Measurements from ENCODE around the gene ANKFY1. TPM values are rescaled to one million over a fixed set of nuclear protein-coding genes. Genes with fewer than 3 reads are reported as not detected.

Gene ANKFY1
- total RNA-seq, 2 experiments from 2014 or later, result 39.8 to 40.7 TPM

DNA sequence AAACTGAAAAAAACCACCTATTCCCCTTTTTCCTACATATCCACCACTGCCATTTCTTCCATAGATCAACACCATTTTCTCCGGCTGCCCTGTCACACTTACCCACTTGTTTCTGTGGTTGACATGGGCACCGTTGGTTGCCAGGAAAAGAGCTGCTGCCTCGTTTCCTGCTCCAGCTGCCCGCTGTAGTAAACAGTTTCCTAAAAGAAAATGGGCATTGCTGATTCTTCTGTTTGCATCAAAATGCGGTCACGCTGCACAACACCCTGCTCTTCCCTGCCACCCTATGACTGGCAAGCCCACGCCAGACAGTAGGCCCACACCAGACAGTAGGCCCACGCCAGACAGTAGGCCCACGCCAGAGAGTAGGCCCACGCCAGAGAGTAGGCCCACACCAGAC, 74.5 kb downstream of the ANKFY1 start:
- Mint-ChIP-seq H3K9me3 (ENCODE audit: low read depth) (no peaks in the 10 kb centered on the region), H3K4me3 (no peak overlapping the region), H3K27ac (peak overlapping the region; percentile 76), H3K27me3 (no peaks in the 10 kb centered on the region), H3K4me1 (peaks cover 8% of the 10 kb centered on the region), H3K36me3 (ENCODE audit: low read depth) (peaks cover 31% of the 10 kb centered on the region)
- ATAC-seq (no peak), DNase-seq (no peak)
- ChIA-PET POLR2A (interaction anchor here (0.7 kb wide), 1 partner anchor 56 kb away, joined by 11 read pairs; no protein-coding TSS in a partner anchor), CTCF (interaction anchor here (0.7 kb wide), 1 partner anchor 10 kb away, joined by 3 read pairs; no protein-coding TSS in a partner anchor)
- intact Hi-C loops (cut with DNase I, micrococcal nuclease), result no loop called here

DNA sequence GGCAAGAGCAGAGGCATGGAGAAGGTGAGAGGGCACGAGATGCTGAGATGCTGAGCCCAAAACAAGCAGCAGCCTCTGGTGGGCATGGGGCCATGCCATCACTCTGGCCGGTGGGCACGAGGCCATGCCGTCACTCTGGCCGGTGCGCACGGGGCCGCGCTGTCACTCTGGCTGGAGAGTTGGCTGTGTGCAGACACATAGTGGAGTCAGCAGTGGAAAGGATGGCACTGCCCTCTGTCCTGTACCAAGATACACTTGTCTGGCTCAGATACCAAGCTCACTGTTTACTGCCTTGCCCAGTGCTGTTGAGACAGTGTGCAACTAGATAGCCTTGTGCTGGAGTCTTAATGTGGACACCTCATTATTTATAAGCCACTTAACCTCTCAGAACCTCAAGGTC, 75.7 kb downstream of the ANKFY1 start:
- intact Hi-C loops (cut with DNase I, micrococcal nuclease), result no loop called here
- POLR2A ChIA-PET, result no interaction called here
- H3K36me3 Mint-ChIP-seq (ENCODE audit: low read depth), result peaks cover 31% of the 10 kb centered on the region
- H3K4me3 Mint-ChIP-seq, result no peak overlapping the region
- CTCF ChIA-PET, result no interaction called here
- H3K4me1 Mint-ChIP-seq, result peaks cover 8% of the 10 kb centered on the region
- H3K9me3 Mint-ChIP-seq (ENCODE audit: low read depth), result no peaks in the 10 kb centered on the region
- DNase-seq (no peak), ATAC-seq (no peak)
- no peaks in the 10 kb centered on the region for H3K27me3 Mint-ChIP-seq
- no peak overlapping the region for H3K27ac Mint-ChIP-seq

- peaks cover 36% of the 10 kb centered on the region for H3K36me3 Mint-ChIP-seq (ENCODE audit: low read depth)
- peaks cover 8% of the 10 kb centered on the region for H3K4me1 Mint-ChIP-seq
- DNase-seq, result no peak
- H3K4me3 Mint-ChIP-seq, result no peak overlapping the region
- POLR2A ChIA-PET, result no interaction called here
- no peak for ATAC-seq
- CTCF ChIA-PET, result no interaction called here
- H3K9me3 Mint-ChIP-seq (ENCODE audit: low read depth), result no peaks in the 10 kb centered on the region
- intact Hi-C loops (cut with DNase I, micrococcal nuclease), result no loop called here
- H3K27me3 Mint-ChIP-seq, result no peaks in the 10 kb centered on the region
- no peak overlapping the region for H3K27ac Mint-ChIP-seq
These were observed 76.7 kb downstream of the ANKFY1 start for GRCh38 chr17:4187076-4187475.

GRCh38 chr17:4186357-4186881, 77.4 kb downstream of the ANKFY1 start:
- ATAC-seq (no peak), DNase-seq (no peak)
- no peaks in the 10 kb centered on the region for H3K9me3 Mint-ChIP-seq (ENCODE audit: low read depth)
- CTCF ChIA-PET, result interaction anchor here (1.8 kb wide), 1 partner anchor 10 kb away, joined by 5 read pairs; no protein-coding TSS in a partner anchor
- H3K27me3 Mint-ChIP-seq, result no peaks in the 10 kb centered on the region
- no peak overlapping the region for H3K27ac Mint-ChIP-seq
- no peak overlapping the region for H3K4me3 Mint-ChIP-seq
- intact Hi-C loops (cut with DNase I, micrococcal nuclease), result no loop called here
- POLR2A ChIA-PET, result interaction anchor here (0.5 kb wide), 1 partner anchor 178 kb away, joined by 3 read pairs; no protein-coding TSS in a partner anchor
- H3K4me1 Mint-ChIP-seq, result peaks cover 8% of the 10 kb centered on the region
- peaks cover 36% of the 10 kb centered on the region for H3K36me3 Mint-ChIP-seq (ENCODE audit: low read depth)

GRCh38 chr17:4185656-4186055, 78.1 kb downstream of the ANKFY1 start:
- DNase-seq (no peak), ATAC-seq (no peak)
- Mint-ChIP-seq H3K4me3 (no peak overlapping the region), H3K4me1 (peaks cover 8% of the 10 kb centered on the region), H3K36me3 (ENCODE audit: low read depth) (peaks cover 40% of the 10 kb centered on the region), H3K27ac (no peak overlapping the region), H3K9me3 (ENCODE audit: low read depth) (no peaks in the 10 kb centered on the region), H3K27me3 (no peaks in the 10 kb centered on the region)
- CTCF ChIA-PET, result interaction anchor here (0.8 to 1.8 kb wide), 2 partner anchors 10 to 227 kb away, joined by 4 to 5 read pairs; no protein-coding TSS in a partner anchor
- intact Hi-C loops (cut with DNase I, micrococcal nuclease), result no loop called here
- POLR2A ChIA-PET, result interaction anchor here (0.5 kb wide), 1 partner anchor 177 kb away, joined by 3 read pairs; no protein-coding TSS in a partner anchor

GRCh38 chr17:4184811-4185210, 79.0 kb downstream of the ANKFY1 start:
- CTCF ChIA-PET, result interaction anchor here (0.6 to 1.8 kb wide), 2 partner anchors 11 to 15 kb away, joined by 3 to 5 read pairs; no protein-coding TSS in a partner anchor
- ATAC-seq (no peak), DNase-seq (no peak)
- Mint-ChIP-seq H3K36me3 (ENCODE audit: low read depth) (peaks cover 41% of the 10 kb centered on the region), H3K27me3 (no peaks in the 10 kb centered on the region), H3K4me3 (no peak overlapping the region), H3K27ac (no peak overlapping the region), H3K4me1 (peaks cover 8% of the 10 kb centered on the region), H3K9me3 (ENCODE audit: low read depth) (no peaks in the 10 kb centered on the region)
- intact Hi-C loops (cut with DNase I, micrococcal nuclease), result no loop called here
- POLR2A ChIA-PET, result no interaction called here

DNA sequence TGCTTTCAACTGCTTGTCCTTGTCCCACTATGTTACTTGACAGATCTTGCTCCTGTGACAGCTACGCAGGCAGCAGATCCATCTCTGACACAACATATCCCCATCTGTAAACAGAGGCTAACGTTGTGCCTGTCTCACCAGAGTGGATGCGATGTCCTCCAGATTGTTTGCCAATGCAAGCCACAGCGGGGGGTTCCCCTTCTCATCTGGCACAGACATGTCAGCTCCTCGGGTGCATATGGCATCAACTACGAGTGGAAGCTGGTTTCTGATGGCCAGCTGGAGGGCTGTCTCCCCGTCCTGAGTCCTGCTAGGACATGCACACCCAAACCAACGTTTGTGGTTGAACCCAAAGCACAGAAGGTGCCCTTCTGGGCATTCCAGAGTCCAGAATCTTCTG, 81.7 kb downstream of the ANKFY1 start:
- Mint-ChIP-seq H3K9me3 (ENCODE audit: low read depth) (no peaks in the 10 kb centered on the region), H3K4me3 (no peak overlapping the region), H3K36me3 (ENCODE audit: low read depth) (peaks cover 56% of the 10 kb centered on the region), H3K27ac (no peak overlapping the region), H3K4me1 (peaks cover 14% of the 10 kb centered on the region), H3K27me3 (no peaks in the 10 kb centered on the region)
- POLR2A ChIA-PET, result no interaction called here
- intact Hi-C loops (cut with DNase I, micrococcal nuclease), result no loop called here
- no peak for ATAC-seq
- no peak for DNase-seq
- CTCF ChIA-PET, result no interaction called here

GRCh38 chr17:4180791-4181190, 83.0 kb downstream of the ANKFY1 start:
- POLR2A ChIA-PET, result interaction anchor here (0.6 kb wide), 1 partner anchor 32 kb away, joined by 5 read pairs; no protein-coding TSS in a partner anchor
- intact Hi-C loops (cut with DNase I, micrococcal nuclease), result no loop called here
- peaks cover 58% of the 10 kb centered on the region for H3K36me3 Mint-ChIP-seq (ENCODE audit: low read depth)
- H3K4me1 Mint-ChIP-seq, result peaks cover 27% of the 10 kb centered on the region
- no peaks in the 10 kb centered on the region for H3K27me3 Mint-ChIP-seq
- H3K9me3 Mint-ChIP-seq (ENCODE audit: low read depth), result no peaks in the 10 kb centered on the region
- CTCF ChIA-PET, result no interaction called here
- H3K27ac Mint-ChIP-seq, result no peak overlapping the region
- H3K4me3 Mint-ChIP-seq, result no peak overlapping the region
- no peak for DNase-seq
- ATAC-seq, result no peak

- DNase-seq (no peak), ATAC-seq (no peak)
- H3K4me3 Mint-ChIP-seq, result no peak overlapping the region
- ChIA-PET POLR2A (no interaction called here), CTCF (interaction anchor here (2.4 kb wide), 1 partner anchor 21 kb away, joined by 10 read pairs; no protein-coding TSS in a partner anchor)
- no peak overlapping the region for H3K27ac Mint-ChIP-seq
- H3K36me3 Mint-ChIP-seq (ENCODE audit: low read depth), result peaks cover 66% of the 10 kb centered on the region
- peaks cover 43% of the 10 kb centered on the region for H3K4me1 Mint-ChIP-seq
- H3K27me3 Mint-ChIP-seq, result no peaks in the 10 kb centered on the region
- intact Hi-C loops (cut with DNase I, micrococcal nuclease), result no loop called here
- no peaks in the 10 kb centered on the region for H3K9me3 Mint-ChIP-seq (ENCODE audit: low read depth)
These were observed 84.7 kb downstream of the ANKFY1 start for GRCh38 chr17:4179071-4179470.

DNA sequence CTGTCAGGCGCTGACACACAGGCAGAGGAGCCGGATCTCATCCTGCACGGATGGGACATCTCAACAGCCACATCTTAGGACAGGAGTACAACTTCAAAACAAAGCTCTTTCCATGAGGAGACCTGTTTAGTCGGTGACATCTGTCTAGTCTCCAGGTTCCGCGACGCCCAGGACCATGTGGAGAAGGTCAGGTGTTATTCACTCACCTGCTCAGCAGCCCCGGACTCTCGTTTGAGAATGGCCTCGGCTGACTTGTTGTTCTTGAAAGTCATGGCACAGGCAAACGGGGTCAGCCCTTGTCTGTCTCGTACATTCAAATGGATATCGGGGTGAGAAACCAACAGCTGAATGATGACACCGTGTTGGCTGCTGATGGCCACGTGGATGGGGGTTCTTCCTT, 85.1 kb downstream of the ANKFY1 start:
- Mint-ChIP-seq H3K27ac (no peak overlapping the region), H3K27me3 (no peaks in the 10 kb centered on the region), H3K4me1 (peaks cover 47% of the 10 kb centered on the region), H3K9me3 (ENCODE audit: low read depth) (no peaks in the 10 kb centered on the region), H3K4me3 (no peak overlapping the region), H3K36me3 (ENCODE audit: low read depth) (peaks cover 69% of the 10 kb centered on the region)
- intact Hi-C loops (cut with DNase I, micrococcal nuclease), result no loop called here
- ChIA-PET POLR2A (no interaction called here), CTCF (interaction anchor here (0.9 to 2.4 kb wide), 2 partner anchors 22 to 37 kb away, joined by 3 to 10 read pairs; no protein-coding TSS in a partner anchor)
- no peak for DNase-seq
- no peak for ATAC-seq

- intact Hi-C loops (cut with DNase I, micrococcal nuclease), result loop anchor here in 1 of 2 experiments (2.0 kb wide), 1 partner anchor 35 kb away; the partner anchor contains the start of genes CYB5D2 and ZZEF1
- CTCF ChIA-PET, result interaction anchor here (0.9 to 2.4 kb wide), 3 partner anchors 23 to 231 kb away, joined by 3 to 10 read pairs (median 3); no protein-coding TSS in a partner anchor
These were observed 86.0 kb downstream of the ANKFY1 start for GRCh38 chr17:4177806-4178205.

More at GRCh38 chr17:4177806-4178205, 86.0 kb downstream of the ANKFY1 start:
- Mint-ChIP-seq H3K27ac (no peak overlapping the region), H3K27me3 (no peaks in the 10 kb centered on the region), H3K36me3 (ENCODE audit: low read depth) (peaks cover 68% of the 10 kb centered on the region), H3K4me3 (no peak overlapping the region), H3K4me1 (peaks cover 49% of the 10 kb centered on the region), H3K9me3 (ENCODE audit: low read depth) (no peaks in the 10 kb centered on the region)
- POLR2A ChIA-PET, result interaction anchor here (0.6 kb wide), 1 partner anchor 34 kb away, joined by 4 read pairs; no protein-coding TSS in a partner anchor
- ATAC-seq (no peak), DNase-seq (peak; percentile 29)

All from activated CD4-positive, alpha-beta T cell treated with anti-CD3 and anti-CD28 coated beads for 36 hours (primary cell).